DMS79 (cell line): ENCODE data around the gene RIMS1.

Experiments
- DNase-seq: peaks from one replicate; lab custom pipeline; 2025; lab: John Stamatoyannopoulos, UW

RIMS1 gene

GRCh38 chr6:72416744-72417465 lies 530.6 kb downstream of the RIMS1 start:
- no peak for DNase-seq

DNA sequence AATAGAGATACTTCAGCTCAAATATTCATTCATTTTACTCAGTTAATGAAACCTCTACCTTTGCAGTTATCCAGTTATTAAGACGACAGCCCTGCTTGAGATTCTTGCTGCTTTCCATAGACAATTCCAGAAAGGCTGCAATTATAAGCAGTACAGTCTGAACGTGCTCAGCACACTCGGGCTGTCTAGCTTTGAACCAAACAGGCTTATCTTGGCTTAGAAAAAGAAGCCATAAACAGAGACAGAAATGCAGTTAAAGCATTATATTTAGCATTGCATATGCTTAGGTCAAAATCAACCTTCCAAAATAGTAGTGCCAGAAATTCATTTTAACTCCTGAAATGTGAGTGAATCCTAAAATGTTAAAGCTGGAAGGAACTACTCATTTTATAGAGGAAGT lies 531.4 kb downstream of the RIMS1 start:
- no peak for DNase-seq

GRCh38 chr6:72418495-72418894 lies 532.1 kb downstream of the RIMS1 start:
- no peak for DNase-seq

GRCh38 chr6:72419966-72420365 lies 533.6 kb downstream of the RIMS1 start:
- no peak for DNase-seq

GRCh38 chr6:72420409-72420808 lies 534.1 kb downstream of the RIMS1 start:
- DNase-seq, result no peak

GRCh38 chr6:72421387-72421786 lies 535.0 kb downstream of the RIMS1 start:
- no peak for DNase-seq

- DNase-seq, result no peak
These were observed 535.8 kb downstream of the RIMS1 start for GRCh38 chr6:72422171-72422570.

DNA sequence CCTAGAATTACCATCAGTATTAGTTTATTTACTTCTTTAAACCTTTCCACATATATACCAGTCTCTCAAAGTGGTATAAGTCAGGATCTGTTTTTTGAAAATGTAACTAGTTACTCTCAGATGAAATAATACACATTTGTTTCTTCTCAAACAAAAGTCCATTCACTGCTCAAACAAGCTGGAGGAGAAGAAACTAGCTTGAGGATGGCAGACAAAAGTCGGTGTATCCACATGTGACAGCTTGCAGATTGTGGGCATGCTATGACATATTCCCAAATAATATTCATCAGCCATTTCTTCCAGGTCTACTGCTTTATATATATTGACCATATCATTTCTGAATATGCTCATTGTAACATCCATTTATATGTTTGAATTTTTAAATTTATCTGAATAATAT lies 538.1 kb downstream of the RIMS1 start:
- no peak for DNase-seq

- no peak for DNase-seq
These were observed 538.8 kb downstream of the RIMS1 start for GRCh38 chr6:72425003-72425681.

- no peak for DNase-seq
These were observed 554.3 kb downstream of the RIMS1 start for GRCh38 chr6:72440611-72441010.

GRCh38 chr6:72446430-72446829 lies 560.1 kb downstream of the RIMS1 start:
- no peak for DNase-seq
